SU-DHL-6 (cell line): ENCODE results near the gene NPIPB2.

Experiments used
- H2AFZ ChIP-seq: fragments of 200-600 bp; sonication (generic); 2 replicates; pipeline ENCODE4 v1.6.1; 2014; ENCODE audit warnings: low read depth, mild to moderate bottlenecking, moderate library complexity, mixed read lengths, antibody characterized with exemption, low read length; ENCODE audit not compliant: severe bottlenecking
- H3F3A ChIP-seq: fragments of 200-600 bp; shearing (Covaris generic); 2 replicates; pipeline ENCODE4 v1.6.0; 2016; ENCODE audit warnings: antibody characterized with exemption, mild to moderate bottlenecking; ENCODE audit not compliant: insufficient read depth
- H3K27ac ChIP-seq: fragments of 200-600 bp; sonication (generic); 2 replicates; pipeline ENCODE4 v1.5.1; 2016; ENCODE audit warnings: low read depth, mild to moderate bottlenecking, low read length, moderate library complexity, mixed read lengths
- H3K27me3 ChIP-seq: fragments of 200-600 bp; sonication (generic), shearing (Covaris generic); 2 replicates; pipeline ENCODE4 v1.6.0; 2014; ENCODE audit warnings: mild to moderate bottlenecking, low read length
- H3K36me3 ChIP-seq: fragments of 200-600 bp; sonication (generic); 2 replicates; pipeline ENCODE4 v1.6.1; 2014; ENCODE audit warnings: mild to moderate bottlenecking, low read length, mixed read lengths
- H3K4me2 ChIP-seq: fragments of 300-600, 200-600 bp; shearing (Covaris generic), sonication (generic); 2 replicates; pipeline ENCODE4 v1.6.0; 2014; ENCODE audit warnings: low read length, low read depth, mild to moderate bottlenecking; ENCODE audit not compliant: poor library complexity, severe bottlenecking
- H3K4me3 ChIP-seq: fragments of 200-600 bp; sonication (generic); 2 replicates; pipeline ENCODE4 v1.5.1; 2014; ENCODE audit warnings: antibody characterized with exemption, low read length, mild to moderate bottlenecking, mixed read lengths; ENCODE audit not compliant: insufficient read depth, poor library complexity, severe bottlenecking
- H3K79me2 ChIP-seq: fragments of 200-600 bp; sonication (generic); 2 replicates; pipeline ENCODE4 v1.6.1; 2014; ENCODE audit warnings: mild to moderate bottlenecking, low read length, moderate library complexity; ENCODE audit not compliant: insufficient read depth
- H3K9ac ChIP-seq: fragments of 200-600 bp; sonication (generic); 2 replicates; pipeline ENCODE4 v1.7.0; 2014; ENCODE audit warnings: mild to moderate bottlenecking, low read length
- H3K9me2 ChIP-seq: fragments of 200-600 bp; sonication (generic); replicated peaks from 2 replicates; pipeline ENCODE4 v1.6.1; 2014; ENCODE audit warnings: low read length; ENCODE audit not compliant: insufficient read depth
- H3K9me3 ChIP-seq: fragments of 200-600 bp; sonication (generic); 2 replicates; pipeline ENCODE4 v1.6.1; 2014; ENCODE audit warnings: low read length, mixed read lengths; ENCODE audit not compliant: insufficient read depth
- H4K20me1 ChIP-seq: fragments of 200-600 bp; sonication (generic); 2 replicates; pipeline ENCODE4 v1.6.1; 2014; ENCODE audit warnings: low read depth, mild to moderate bottlenecking, antibody characterized with exemption, low read length, moderate library complexity, mixed read lengths
- EZH2phosphoT487 ChIP-seq: fragments of 200-600 bp; sonication (generic), shearing (Covaris generic); conservative IDR thresholded peaks from 2 replicates; pipeline ENCODE4 v1.6.1; 2018; ENCODE audit warnings: mild to moderate bottlenecking, antibody characterized with exemption, low read length, moderate library complexity, mixed read lengths
- TF ChIP-seq, protein P1 (sequence below): fragments of 200-600 bp; sonication (generic); IDR thresholded peaks from one replicate; pipeline ENCODE4 v1.5.1; 2017; ENCODE audit warnings: antibody characterized with exemption, mild to moderate bottlenecking, low read length, moderate library complexity; ENCODE audit not compliant: insufficient read depth, poor library complexity, severe bottlenecking

Gene NPIPB2

DNA sequence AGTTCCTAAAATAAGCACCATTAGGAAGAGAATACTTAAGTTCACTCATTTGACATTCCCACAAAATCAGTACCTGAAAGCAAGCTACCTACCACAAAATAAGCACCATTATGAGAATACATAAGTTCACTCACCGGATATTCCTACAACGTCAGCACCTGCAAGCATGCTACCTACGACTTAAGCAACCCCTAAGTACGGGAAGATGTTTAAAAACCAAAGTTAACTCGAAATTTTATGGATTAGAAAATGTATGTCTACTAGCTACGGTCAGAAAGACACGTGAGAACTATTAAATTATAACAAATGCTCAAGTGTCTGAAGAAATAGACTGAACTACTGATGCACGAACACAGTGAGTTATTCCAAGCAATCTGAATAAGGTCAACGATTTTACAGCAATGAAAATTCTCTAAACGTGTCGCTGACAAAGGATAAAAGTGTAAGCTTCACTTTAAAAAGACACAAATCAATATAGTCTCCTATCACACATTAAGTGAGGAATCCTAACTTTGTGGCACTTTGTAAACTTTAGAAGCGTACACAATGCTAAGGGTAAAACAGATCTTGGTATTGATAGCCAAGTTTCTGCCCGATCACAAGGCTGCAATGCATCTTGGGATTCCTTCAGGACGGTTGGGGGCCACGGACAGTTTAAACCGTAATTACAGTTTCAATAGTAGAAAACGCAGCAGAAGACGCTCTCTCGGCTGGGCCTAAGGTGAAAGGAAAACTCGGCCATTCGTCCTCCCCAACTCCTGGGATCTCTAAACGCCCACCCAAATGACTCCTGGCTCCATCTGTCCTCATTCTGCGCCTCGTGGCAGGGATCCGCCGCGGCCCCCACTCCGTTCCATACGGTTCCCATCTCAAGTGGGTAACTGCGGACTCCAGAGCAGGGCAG is 27.4 kb downstream of the NPIPB2 start:
- Histone ChIP-seq H3K36me3 (0 out of 2 replicates have a peak, but pooled peaks cover 4% of the 10 kb centered on the region), H3K9ac (peak overlapping the region; percentile 73), H4K20me1 (peaks cover 27% of the 10 kb centered on the region; the same call in 1 of the 2 replicates), H3K27ac (peak overlapping the region; percentile 49), H3K79me2 (peaks cover 62% of the 10 kb centered on the region), H3K9me3 (no peaks in the 10 kb centered on the region), H3F3A (no peaks in the 10 kb centered on the region), H3K4me2 (peak overlapping the region; percentile 92), H2AFZ (no peak overlapping the region), H3K4me3 (peak overlapping the region; percentile 77), H3K9me2 (no peaks in the 10 kb centered on the region), H3K27me3 (no peaks in the 10 kb centered on the region)
- TF ChIP-seq, protein P1, sequence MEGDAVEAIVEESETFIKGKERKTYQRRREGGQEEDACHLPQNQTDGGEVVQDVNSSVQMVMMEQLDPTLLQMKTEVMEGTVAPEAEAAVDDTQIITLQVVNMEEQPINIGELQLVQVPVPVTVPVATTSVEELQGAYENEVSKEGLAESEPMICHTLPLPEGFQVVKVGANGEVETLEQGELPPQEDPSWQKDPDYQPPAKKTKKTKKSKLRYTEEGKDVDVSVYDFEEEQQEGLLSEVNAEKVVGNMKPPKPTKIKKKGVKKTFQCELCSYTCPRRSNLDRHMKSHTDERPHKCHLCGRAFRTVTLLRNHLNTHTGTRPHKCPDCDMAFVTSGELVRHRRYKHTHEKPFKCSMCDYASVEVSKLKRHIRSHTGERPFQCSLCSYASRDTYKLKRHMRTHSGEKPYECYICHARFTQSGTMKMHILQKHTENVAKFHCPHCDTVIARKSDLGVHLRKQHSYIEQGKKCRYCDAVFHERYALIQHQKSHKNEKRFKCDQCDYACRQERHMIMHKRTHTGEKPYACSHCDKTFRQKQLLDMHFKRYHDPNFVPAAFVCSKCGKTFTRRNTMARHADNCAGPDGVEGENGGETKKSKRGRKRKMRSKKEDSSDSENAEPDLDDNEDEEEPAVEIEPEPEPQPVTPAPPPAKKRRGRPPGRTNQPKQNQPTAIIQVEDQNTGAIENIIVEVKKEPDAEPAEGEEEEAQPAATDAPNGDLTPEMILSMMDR: no peak
- TF ChIP-seq EZH2phosphoT487: no peak

- no peaks in the 10 kb centered on the region for H3F3A ChIP-seq
- H2AFZ ChIP-seq: no peak overlapping the region
- peaks cover 27% of the 10 kb centered on the region; the same call in 1 of the 2 replicates for H4K20me1 ChIP-seq
- H3K4me2 ChIP-seq: peak overlapping the region; percentile 92
- H3K27ac ChIP-seq: peak overlapping the region; percentile 49; the same call in 1 of the 2 replicates
- peak overlapping the region; percentile 73 for H3K9ac ChIP-seq
- H3K27me3 ChIP-seq: no peaks in the 10 kb centered on the region
- TF ChIP-seq EZH2phosphoT487: no peak
- TF ChIP-seq, protein P1: no peak
- no peaks in the 10 kb centered on the region for H3K9me2 ChIP-seq
- H3K9me3 ChIP-seq: no peaks in the 10 kb centered on the region
- peak overlapping the region; percentile 77 for H3K4me3 ChIP-seq
- peaks cover 71% of the 10 kb centered on the region for H3K79me2 ChIP-seq
- 0 out of 2 replicates have a peak, but pooled peaks cover 4% of the 10 kb centered on the region for H3K36me3 ChIP-seq
These were observed 28.3 kb downstream of the NPIPB2 start for GRCh38 chr16:11913425-11914079.

- no peak overlapping the region for H2AFZ ChIP-seq
- no peak overlapping the region for H3K4me3 ChIP-seq
- no peaks in the 10 kb centered on the region for H3K9me2 ChIP-seq
- 0 out of 2 replicates have a peak, but pooled peaks cover 4% of the 10 kb centered on the region for H3K36me3 ChIP-seq
- H3K4me2 ChIP-seq: peak overlapping the region; percentile 6
- no peaks in the 10 kb centered on the region for H3F3A ChIP-seq
- no peaks in the 10 kb centered on the region for H3K9me3 ChIP-seq
- no peak overlapping the region for H3K9ac ChIP-seq
- H3K27ac ChIP-seq: peak overlapping the region; percentile 4; the same call in 1 of the 2 replicates
- peaks cover 33% of the 10 kb centered on the region for H4K20me1 ChIP-seq
- H3K27me3 ChIP-seq: no peaks in the 10 kb centered on the region
- H3K79me2 ChIP-seq: peaks cover 97% of the 10 kb centered on the region
- no peak for TF ChIP-seq EZH2phosphoT487
- TF ChIP-seq, protein P1: no peak
These were observed 31.9 kb downstream of the NPIPB2 start for GRCh38 chr16:11909653-11910545.
